DND-41 (cell line): ENCODE measurements around the gene ABCA7.

Experiments used
- ATAC-seq: fragments of 200-7000 bp; cut with Tn5 transposase; 3 replicates; pipeline ENCODE4 v1.9.1; 2021; ENCODE audit warnings: low read depth; ENCODE audit not compliant: insufficient read depth
- DNase-seq: peaks from one replicate; pipeline ENCODE4 v3.0.0-alpha.2; 2020
- H2AFZ ChIP-seq: 2 replicates; pipeline ENCODE4 v1.6.0; 2012; ENCODE audit warnings: low read depth, low read length
- H3K27ac ChIP-seq: 2 replicates; pipeline ENCODE4 v1.5.1; 2012; ENCODE audit warnings: low read length, inconsistent platforms
- H3K27me3 ChIP-seq: fragments of 200-600 bp; sonication (generic); 2 replicates; pipeline ENCODE4 v1.6.0; 2012; ENCODE audit warnings: low read length, mild to moderate bottlenecking, inconsistent platforms; ENCODE audit not compliant: insufficient read depth, poor library complexity
- H3K36me3 ChIP-seq: 2 replicates; pipeline ENCODE4 v1.5.1; 2012; ENCODE audit warnings: low read length, inconsistent platforms; ENCODE audit not compliant: insufficient read depth
- H3K4me1 ChIP-seq: 2 replicates; pipeline ENCODE4 v1.5.1; 2012; ENCODE audit warnings: mild to moderate bottlenecking, low read length; ENCODE audit not compliant: insufficient read depth
- H3K4me2 ChIP-seq: 2 replicates; pipeline ENCODE4 v1.6.0; 2012; ENCODE audit warnings: mild to moderate bottlenecking, moderate library complexity, low read length, inconsistent platforms; ENCODE audit not compliant: insufficient read depth
- H3K4me3 ChIP-seq, 2 experiments: fragments of 200-600 bp in 1 of 2; shearing (Covaris generic) in 1 of 2; 2 replicates each; pipeline ENCODE4 v1.5.1; 2012 to 2016; ENCODE audit warnings: inconsistent platforms in 2 of 2, low read length in 2 of 2, mild to moderate bottlenecking in 2 of 2, low read depth in 1 of 2, moderate library complexity in 1 of 2
- H3K79me2 ChIP-seq: 2 replicates; pipeline ENCODE4 v1.6.0; 2012; ENCODE audit warnings: low read length, inconsistent platforms; ENCODE audit not compliant: insufficient read depth
- H3K9ac ChIP-seq: 2 replicates; pipeline ENCODE4 v1.6.0; 2012; ENCODE audit warnings: low read depth, mild to moderate bottlenecking, inconsistent platforms, low read length, moderate library complexity
- H3K9me3 ChIP-seq: 2 replicates; pipeline ENCODE4 v1.5.1; 2012; ENCODE audit warnings: low read length, moderate library complexity, mild to moderate bottlenecking, inconsistent platforms; ENCODE audit not compliant: insufficient read depth, severe bottlenecking
- H4K20me1 ChIP-seq: 2 replicates; pipeline ENCODE4 v1.6.0; 2012; ENCODE audit warnings: low read length; ENCODE audit not compliant: insufficient read depth
- EZH2 ChIP-seq: IDR thresholded peaks from 3 replicates; pipeline ENCODE4 v1.6.1; 2012; ENCODE audit warnings: borderline replicate concordance, low read depth, mild to moderate bottlenecking, moderate library complexity, low read length, inconsistent platforms; ENCODE audit not compliant: severe bottlenecking
- TF ChIP-seq, protein P1 (sequence below): IDR thresholded peaks from 2 replicates; pipeline ENCODE4 v1.5.1; 2012; ENCODE audit warnings: borderline replicate concordance, low read length, moderate library complexity, mild to moderate bottlenecking; ENCODE audit not compliant: poor library complexity, severe bottlenecking; ENCODE audit errors: extremely low read depth

The ABCA7 gene

DNA sequence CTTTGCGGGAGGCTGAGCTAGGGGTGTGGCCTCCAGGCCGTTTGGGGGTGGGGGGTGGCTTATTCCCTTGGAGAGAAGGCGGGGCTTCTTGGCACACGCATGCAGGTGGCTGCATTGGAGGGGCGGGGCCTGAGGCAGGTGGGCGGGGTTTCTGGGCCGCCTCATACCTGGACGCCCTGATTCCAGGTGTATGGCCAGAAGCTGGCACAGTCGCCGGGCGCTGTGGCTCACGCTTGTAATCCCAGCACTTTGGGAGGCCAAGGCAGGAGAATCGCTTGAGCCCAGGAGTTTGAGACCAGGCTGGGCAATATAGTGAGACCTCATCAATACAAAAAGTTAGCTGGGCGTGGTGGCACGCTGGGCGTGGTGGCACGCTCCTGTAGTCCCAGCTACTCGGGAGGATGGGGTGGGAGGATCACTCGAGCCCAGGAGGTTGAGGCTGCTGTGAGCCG lies 7.8 kb downstream of the ABCA7 start:
- Histone ChIP-seq H2AFZ (no peak overlapping the region), H3K9me3 (no peaks in the 10 kb centered on the region), H3K79me2 (no peaks in the 10 kb centered on the region), H3K4me2 (no peak overlapping the region), H3K9ac (no peak overlapping the region), H3K27ac (no peak overlapping the region), H4K20me1 (peaks cover 3% of the 10 kb centered on the region; the same call in 1 of the 2 replicates), H3K36me3 (peaks cover 12% of the 10 kb centered on the region), H3K27me3 (no peaks in the 10 kb centered on the region), H3K4me3 (no peak overlapping the region), H3K4me1 (no peaks in the 10 kb centered on the region)
- no peak for DNase-seq
- TF ChIP-seq, protein P1, sequence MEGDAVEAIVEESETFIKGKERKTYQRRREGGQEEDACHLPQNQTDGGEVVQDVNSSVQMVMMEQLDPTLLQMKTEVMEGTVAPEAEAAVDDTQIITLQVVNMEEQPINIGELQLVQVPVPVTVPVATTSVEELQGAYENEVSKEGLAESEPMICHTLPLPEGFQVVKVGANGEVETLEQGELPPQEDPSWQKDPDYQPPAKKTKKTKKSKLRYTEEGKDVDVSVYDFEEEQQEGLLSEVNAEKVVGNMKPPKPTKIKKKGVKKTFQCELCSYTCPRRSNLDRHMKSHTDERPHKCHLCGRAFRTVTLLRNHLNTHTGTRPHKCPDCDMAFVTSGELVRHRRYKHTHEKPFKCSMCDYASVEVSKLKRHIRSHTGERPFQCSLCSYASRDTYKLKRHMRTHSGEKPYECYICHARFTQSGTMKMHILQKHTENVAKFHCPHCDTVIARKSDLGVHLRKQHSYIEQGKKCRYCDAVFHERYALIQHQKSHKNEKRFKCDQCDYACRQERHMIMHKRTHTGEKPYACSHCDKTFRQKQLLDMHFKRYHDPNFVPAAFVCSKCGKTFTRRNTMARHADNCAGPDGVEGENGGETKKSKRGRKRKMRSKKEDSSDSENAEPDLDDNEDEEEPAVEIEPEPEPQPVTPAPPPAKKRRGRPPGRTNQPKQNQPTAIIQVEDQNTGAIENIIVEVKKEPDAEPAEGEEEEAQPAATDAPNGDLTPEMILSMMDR = no peak
- no peak for TF ChIP-seq EZH2
- no peak for ATAC-seq

DNA sequence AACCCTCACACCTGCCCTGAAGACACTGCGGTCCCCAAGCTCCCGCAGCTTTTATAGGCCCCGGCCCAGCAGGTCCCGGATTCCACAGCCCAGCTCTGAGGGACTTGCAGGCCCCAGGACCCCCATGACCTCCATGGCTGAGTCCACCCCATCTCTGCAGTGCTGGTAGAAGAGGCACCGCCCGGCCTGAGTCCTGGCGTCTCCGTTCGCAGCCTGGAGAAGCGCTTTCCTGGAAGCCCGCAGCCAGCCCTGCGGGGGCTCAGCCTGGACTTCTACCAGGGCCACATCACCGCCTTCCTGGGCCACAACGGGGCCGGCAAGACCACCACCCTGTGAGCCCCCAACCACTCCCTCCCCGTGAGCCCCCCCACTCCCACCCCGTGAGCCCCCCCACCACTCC lies 9.2 kb downstream of the ABCA7 start:
- Histone ChIP-seq H3K9ac (no peak overlapping the region), H3K4me1 (no peaks in the 10 kb centered on the region), H3K27ac (no peak overlapping the region), H3K4me2 (no peak overlapping the region), H3K9me3 (no peaks in the 10 kb centered on the region), H3K27me3 (no peaks in the 10 kb centered on the region), H2AFZ (no peak overlapping the region), H3K4me3 (no peak overlapping the region), H4K20me1 (no peaks in the 10 kb centered on the region), H3K36me3 (peaks cover 11% of the 10 kb centered on the region), H3K79me2 (no peaks in the 10 kb centered on the region)
- DNase-seq = no peak
- TF ChIP-seq, protein P1 = no peak
- no peak for TF ChIP-seq EZH2
- ATAC-seq = no peak

DNA sequence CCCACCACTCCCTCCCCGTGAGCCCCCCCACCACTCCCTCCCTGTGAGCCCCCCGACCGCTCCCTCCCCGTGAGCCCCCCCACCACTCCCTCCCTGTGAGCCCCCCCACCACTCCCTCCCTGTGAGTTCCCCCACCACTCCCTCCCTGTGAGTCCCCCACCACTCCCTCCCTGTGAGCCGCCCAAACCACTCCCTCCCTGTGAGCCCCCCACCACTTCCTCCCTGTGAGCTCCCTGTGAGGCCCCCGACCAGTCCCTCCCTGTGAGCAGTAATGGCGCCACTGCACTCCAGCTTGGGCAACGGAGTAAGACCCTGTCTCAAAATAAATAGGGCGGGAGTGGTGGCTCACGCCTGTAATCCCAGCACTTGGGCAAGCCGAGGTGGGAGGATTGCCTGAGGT lies 9.9 kb downstream of the ABCA7 start:
- H3K4me2 ChIP-seq = no peak overlapping the region
- H3K36me3 ChIP-seq = peaks cover 14% of the 10 kb centered on the region
- DNase-seq (no peak), ATAC-seq (peak; percentile 51; the same call in 2 of the 3 replicates)
- H3K4me1 ChIP-seq = no peaks in the 10 kb centered on the region
- H4K20me1 ChIP-seq = no peaks in the 10 kb centered on the region
- no peak overlapping the region for H3K4me3 ChIP-seq
- no peaks in the 10 kb centered on the region for H3K9me3 ChIP-seq
- H3K79me2 ChIP-seq = no peaks in the 10 kb centered on the region
- no peak overlapping the region for H3K9ac ChIP-seq
- no peak overlapping the region for H2AFZ ChIP-seq
- TF ChIP-seq EZH2 = no peak
- no peaks in the 10 kb centered on the region for H3K27me3 ChIP-seq
- H3K27ac ChIP-seq = no peak overlapping the region

DNA sequence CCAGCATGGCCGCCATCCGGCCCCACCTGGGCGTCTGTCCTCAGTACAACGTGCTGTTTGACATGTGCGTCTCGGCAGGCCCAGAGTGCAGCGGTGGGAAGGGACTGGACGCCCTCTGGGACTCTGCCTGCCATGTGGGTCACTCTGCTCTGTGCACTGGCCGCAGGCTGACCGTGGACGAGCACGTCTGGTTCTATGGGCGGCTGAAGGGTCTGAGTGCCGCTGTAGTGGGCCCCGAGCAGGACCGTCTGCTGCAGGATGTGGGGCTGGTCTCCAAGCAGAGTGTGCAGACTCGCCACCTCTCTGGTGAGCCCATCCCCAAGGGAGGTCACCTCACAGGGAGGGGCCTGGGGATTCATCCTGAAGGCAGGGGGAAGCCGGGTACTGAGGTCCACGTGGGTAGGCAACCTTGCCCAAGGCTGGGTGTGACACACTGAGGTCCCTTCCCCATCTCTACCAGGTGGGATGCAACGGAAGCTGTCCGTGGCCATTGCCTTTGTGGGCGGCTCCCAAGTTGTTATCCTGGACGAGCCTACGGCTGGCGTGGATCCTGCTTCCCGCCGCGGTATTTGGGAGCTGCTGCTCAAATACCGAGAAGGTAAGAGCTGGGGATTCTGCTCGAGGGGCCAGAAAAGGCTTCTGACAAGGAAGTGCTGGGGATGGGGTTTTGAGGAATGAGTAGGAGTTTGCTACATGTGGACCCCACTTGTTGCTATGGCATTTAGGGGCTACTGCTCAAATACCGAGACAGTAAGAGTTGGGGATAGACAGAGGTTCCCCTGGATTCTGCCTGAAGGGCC lies 11.3 kb downstream of the ABCA7 start:
- ATAC-seq = no peak
- Histone ChIP-seq H3K9me3 (peaks cover 6% of the 10 kb centered on the region), H3K4me1 (no peaks in the 10 kb centered on the region), H3K79me2 (no peaks in the 10 kb centered on the region), H4K20me1 (no peaks in the 10 kb centered on the region), H3K4me3 (no peak overlapping the region), H2AFZ (no peak overlapping the region), H3K36me3 (peaks cover 23% of the 10 kb centered on the region), H3K9ac (no peak overlapping the region), H3K27ac (no peak overlapping the region), H3K4me2 (no peak overlapping the region), H3K27me3 (no peaks in the 10 kb centered on the region)
- no peak for DNase-seq
- TF ChIP-seq EZH2 = no peak
- TF ChIP-seq, protein P1 = no peak
